Activated T-cell treated with anti-CD3 and anti-CD28 coated beads, Interleukin-2, amount 50 U/mL, for 1 hour (primary cell): Measurements from ENCODE around the gene GSK3B.

Experiments used
- DNase-seq: peaks from one replicate; pipeline ENCODE4 v3.0.0-alpha.2; 2020

Gene GSK3B

DNA sequence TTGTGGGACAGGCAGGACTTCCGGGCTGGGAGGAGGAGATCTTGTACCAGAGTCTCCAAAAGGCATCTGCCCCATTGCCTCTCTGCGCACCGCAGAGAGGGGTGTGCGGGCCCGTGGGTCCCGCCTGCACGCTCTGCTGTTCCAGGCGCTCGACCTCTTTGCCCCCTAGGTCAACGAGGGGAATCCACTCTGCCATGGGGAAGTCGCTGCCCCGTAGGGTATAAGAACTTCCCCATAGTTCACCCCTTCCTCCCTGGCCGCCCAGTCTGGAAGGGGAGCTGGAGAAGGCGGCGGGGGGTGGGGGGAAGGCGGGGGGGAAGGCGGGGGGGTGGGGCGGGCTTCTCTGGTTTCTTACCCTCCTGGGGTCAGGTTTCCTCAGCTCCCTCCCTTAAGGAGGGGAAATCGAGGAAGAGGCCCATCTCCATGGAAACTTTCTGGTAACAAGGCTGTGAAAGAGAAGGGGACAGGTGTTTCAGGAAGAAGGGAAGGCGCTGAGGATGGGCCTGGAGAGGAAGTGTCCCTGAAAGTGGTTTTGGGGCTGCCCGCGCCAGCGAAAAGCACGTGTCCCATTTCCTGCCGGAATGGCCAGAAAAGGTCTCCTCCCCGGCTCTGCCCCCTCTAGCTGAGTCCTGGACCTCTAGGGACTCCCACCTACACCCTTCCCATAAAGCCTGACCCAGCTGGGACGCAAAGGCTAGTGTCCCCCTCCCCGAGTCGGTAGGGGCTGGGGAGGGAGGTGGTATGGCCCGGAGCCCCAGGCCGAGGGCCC, 284.8 kb downstream of the GSK3B start:
- no peak for DNase-seq

DNA sequence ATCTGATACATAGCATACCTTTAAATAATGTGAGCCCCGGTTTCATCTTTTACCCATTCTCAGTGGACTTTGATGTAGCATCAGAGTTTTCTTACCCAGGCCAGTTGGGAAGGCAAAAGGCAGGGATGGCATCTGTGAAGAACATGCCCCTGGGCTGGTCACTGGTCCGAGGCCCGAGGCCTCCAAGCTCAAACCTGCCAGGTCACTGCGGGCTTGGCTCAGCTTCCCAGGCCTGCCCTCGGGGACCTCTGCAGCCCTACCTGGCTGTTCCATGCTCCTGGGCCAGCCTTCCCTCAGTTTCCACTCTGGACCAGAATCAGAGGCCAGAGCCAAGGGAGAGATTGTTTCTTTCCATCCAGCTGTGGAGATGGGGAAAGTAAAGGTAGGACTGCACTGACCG, 285.4 kb downstream of the GSK3B start:
- DNase-seq, result no peak

DNA sequence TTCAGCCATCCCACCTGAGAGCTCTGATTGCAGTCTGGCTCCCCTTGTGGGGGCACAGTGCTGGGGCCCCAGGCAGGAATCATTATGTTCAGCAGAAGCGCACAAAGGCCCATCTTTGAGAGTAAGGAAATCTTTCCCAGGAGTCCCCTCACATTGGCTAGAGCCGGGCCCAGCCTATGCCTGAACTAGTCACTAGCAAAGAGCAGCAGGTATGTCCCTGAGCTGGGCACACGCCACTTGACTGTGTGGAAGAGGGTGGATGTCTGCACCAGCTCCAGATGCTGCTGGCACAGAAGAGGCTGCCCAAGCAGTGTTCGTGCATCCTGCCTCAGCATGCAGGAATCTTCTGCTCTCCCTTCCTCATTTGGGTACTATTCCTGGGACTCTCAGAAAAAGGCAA, 286.0 kb downstream of the GSK3B start:
- no peak for DNase-seq

DNA sequence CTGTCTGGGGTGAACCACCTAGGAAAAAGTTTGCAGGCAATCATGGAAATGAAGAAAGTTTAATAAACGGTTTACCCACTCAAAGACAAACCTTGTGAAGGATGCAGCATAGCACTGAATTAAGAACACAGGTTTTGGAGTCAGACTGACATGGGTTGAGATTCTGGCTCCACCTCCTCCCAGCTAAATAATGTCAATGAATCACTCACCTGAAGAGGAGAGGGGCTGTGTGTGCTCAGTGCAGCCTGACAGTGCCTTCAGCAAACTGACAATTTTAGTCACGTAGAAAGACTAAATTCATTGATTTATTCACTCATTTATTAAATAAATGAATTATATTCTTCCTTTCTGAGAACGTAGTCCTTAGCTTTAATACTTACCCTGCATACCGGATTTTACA, 293.4 kb downstream of the GSK3B start:
- no peak for DNase-seq

DNA sequence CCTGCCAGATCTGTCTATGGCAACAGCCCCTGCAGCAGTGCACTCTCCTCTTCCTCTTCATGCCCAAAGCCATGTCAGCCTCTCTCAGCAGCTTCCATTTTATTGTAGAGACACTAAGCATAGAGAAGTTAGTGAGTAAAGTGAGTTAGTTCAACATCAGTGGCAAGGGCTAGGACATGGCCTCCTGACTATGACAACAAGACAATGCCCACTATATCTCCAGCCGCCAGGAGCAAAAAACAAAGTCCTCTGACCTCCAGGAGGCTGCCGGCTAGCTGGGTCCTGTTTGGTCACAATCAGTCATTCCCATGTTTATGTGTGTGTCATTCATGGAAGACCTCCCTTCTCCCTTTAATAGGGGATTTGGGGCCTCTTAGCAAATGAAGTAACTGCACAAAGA, 297.5 kb downstream of the GSK3B start:
- DNase-seq, result no peak

DNA sequence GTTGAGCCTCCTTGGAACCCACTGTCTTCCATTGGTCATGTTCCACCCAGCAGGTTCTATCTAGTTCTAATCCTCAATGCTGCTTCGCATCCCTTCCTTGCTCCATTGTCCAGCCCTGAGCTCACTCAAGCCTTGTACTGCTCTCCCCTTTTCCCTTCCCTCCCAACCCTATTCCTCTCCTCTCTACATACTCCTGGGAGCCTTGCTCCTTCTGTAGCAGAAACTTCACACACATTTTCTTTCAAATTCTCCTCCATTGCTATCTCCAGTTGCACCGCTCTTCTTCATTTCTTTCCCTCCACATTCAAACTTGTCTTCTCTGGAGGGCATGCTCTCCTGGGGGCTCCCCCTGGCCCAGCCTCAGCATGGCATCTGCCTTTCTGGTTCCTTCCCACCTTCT, 297.9 kb downstream of the GSK3B start:
- no peak for DNase-seq

DNA sequence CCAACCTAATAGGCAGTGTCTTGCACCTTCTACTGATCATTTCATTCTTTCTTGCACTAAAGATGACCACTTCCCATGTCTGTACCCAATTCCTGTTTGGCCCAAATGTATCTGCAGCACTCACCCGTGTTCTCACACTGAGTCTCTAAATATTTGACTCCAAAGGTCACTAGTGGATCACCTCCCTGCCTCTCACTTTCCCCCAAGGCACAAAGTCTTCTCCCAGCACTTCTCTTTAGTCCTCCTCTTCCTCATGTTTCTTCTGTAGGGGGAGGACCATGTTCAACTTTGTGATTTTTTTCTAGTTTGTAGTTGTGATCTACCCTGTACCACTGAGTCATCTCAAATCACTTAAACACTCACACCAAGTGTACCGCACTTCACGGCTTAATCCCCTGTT, 298.4 kb downstream of the GSK3B start:
- DNase-seq, result no peak

DNA sequence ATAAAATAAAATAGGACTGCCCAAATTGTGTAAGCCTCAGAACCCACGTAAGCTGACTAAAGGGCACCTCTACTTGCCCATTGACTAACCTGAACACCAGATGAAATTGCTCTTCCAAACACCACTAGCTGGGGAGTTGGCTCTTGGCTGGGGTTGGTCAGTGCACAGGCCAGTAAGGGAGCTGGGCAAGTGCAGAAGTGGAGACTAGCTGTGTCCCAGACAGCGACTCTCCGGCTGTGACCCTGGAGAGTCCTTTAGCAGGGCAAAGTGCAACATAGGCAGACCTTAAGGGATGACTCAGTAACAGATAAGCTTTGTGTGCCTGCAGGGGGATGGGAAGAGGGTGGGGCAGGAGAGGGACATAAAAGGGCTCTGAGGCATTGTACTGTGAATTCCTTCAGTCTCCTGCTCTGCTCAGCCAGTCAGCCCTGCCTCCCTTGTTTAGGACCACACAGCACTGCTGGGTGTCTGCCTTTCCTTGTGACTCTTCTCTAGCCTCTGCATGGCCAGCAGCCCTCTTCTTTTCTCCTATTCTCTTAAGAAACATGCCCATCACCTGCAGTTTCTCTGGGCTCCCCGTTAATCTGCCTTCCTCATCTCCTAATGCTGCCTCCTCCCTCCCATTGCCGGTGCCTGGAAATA, 299.2 kb downstream of the GSK3B start:
- no peak for DNase-seq

DNA sequence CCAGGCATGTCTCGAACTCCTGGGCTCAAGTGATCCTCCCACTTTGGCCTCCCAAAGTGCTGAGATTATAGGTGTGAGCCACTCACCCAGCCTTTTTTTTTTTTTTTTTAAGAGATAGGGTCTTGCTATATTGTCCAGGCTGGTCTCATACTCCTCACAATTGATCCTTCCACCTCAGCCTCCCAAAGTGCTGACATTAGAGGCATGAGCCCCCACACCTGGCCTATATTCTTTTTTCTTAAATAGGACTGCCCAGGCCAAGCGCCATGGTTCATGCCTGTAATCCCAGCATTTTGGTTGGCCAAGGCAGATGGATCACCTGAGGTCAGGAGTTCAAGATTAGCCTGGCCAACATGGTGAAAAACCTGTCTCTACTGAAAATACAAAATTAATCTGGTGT, 299.8 kb downstream of the GSK3B start:
- no peak for DNase-seq

DNA sequence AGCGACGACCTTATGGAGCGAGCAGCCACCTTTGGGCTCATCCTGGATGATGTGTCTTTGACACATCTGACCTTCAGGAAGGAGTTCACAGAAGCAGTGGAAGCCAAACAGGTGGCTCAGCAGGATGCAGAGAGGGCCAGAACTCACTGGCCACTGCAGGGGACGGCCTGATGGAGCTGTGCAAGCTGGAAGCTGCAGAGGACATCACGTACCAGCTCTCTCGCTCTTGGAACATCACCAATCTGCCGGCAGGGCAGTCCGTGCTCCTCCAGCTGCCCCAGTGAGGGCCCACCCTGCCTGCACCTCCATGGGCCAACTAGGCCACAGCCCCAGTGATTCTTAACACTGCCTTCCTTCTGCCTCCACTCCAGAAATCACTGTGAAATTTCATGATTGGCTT, 302.0 kb downstream of the GSK3B start:
- no peak for DNase-seq

DNA sequence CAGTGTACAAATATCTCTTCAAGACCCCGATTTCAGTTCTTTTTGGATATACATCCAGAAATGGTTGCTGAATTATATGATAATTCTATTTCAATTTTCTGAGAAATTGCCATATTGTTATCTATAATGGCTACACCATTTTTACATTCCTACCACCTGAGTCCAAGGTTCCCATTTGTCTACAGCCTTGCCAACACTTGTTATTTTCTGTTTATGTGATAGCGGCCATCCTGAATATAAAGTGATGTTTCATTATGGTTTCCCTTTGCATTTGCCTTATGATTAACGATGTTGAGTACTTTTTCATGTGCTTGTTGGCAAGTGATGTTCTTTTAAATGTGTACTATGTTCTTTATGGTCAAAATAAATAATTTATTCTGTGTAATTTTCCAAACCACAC, 303.9 kb downstream of the GSK3B start:
- DNase-seq, result no peak

DNA sequence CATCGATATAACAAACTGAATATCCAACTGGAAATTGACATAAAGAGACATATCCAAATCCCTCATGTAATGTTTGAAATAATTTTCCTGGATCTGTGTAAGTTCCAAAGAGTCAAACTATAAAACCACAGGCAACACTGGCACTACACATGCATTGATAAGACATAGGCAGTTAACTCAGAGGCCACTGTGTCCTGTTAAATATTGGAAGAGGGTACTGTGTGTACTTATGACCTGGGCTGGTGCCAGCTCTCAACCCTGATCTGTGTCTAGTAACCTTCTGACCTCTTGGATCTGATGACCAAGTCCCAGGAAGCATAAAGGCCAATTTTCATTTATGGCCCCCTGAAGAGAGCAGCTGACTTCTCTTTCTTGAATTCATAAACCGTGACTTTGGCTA, 307.8 kb downstream of the GSK3B start:
- DNase-seq, result no peak

DNA sequence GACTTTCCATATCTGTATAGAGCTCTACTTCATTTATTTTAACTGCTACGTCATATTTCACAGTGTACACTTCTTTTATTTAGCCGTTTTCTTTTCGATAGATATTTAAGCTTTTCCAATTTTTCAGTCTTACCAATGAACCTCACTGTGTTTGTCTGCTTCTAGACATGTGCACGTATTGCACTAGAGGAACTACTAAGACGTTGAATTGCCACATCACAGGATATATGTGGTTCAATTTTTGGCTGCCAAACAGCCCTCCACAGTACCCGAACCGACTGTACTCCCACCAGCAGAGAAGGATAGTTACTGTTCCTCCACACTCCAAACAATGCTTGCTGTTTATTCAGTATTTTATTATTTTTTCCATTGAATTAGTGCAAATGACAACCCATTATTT, 310.4 kb downstream of the GSK3B start:
- DNase-seq, result no peak

DNA sequence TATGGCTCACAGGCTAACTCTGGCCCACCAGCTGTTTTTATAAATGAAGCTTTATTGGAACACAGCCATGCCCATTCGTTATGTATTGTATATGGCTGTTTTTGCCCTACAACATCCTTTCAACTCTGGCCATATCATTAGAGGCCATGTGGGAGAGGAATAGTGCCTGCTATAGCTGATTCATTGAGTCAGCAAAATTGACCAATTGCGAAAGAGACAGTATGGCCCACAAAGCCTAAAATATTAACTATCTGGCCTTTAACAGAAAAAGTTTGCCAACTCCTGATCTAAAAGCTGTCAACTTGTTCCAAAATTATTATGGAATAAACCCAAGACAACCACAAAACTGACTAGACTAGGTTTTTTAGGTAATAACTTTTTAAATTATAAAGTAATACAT, 311.0 kb downstream of the GSK3B start:
- no peak for DNase-seq

DNA sequence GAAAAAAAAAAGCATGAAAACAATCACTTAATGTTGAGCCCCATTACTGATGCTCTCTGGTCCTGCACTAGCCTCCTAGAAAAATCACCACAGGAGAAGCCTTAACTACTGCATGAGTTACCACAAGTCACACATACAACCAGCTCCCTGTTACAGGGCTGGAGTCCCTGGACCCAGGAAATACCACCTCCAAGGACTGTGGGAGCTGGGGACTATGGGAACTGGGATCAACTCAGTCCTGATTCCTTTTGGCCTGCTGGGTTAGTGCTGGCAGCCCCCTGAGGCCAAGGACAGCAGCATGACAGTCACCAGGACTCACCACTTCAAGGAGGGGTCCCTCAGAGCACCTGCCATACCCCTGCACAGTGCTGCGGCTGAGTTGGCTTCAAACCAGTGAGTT, 311.8 kb downstream of the GSK3B start:
- no peak for DNase-seq

DNA sequence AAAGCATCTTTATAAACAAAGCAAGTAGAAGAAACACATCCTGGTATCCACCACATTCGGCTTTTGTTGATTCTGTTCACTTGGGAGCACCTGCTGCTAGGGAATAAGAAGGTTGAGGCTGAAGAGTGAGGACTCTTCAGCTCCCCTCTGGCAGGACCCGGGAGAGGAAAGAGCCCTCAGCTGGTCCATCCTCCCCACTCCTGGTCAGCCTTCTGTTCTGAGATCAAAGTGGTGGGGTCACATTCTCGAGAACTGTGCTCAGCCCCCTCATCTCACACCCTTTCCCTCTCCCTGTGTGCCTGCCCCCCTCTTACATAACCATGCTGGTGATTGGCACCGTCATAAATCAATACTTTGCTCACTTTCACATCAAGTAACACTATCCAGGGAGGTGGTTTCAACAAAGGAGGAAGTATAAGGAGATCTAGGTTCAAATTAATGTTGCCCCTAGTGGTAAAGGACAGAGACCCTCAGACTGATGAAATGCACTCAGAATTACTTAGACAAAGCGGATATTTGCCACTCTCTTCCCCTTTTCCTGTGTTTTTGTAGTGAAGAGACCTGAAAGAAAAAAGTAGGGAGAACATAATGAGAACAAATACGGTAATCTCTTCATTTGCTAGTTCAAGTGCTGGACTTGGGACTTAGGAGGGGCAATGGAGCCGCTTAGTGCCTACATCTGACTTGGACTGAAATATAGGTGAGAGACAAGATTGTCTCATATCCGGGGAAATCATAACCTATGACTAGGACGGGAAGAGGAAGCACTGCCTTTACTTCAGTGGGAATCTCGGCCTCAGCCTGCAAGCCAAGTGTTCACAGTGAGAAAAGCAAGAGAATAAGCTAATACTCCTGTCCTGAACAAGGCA, 312.7 kb downstream of the GSK3B start, which contains the start of gene NR1I2:
Gene NR1I2, plus strand, starts transcription at position 772 of the 869 bp plus-strand sequence.
- DNase-seq, result no peak

DNA sequence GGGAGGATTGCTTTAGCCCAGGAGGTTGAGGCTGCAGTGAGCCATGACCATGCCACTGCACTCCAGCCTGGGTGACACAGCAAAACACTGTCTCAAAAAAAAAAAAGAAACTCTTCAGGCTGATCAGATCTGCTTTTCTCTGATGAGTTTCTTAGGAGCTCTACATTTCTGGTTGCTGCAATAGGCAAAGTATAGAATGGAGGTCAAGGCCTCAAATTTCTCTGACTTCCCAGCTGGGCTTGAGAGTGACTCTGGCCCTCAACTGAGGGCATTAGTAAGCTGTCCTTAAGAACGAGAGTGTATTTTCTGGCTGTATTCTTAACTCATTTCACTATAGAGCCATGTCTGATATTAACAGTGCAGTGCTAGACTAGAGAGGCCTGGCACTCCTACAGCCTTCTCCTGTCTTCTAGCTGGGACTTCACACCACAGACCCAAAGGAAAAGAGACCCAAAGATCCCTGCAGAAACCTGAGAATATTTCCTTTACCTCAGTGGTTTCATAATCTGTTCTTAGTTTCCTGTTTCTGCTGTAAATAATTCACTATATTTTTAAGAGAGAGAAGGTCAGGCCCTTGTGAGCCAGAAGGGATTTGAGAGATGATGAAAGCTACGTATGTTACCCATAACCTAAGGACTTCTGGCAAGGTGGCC, 314.4 kb downstream of the GSK3B start:
- DNase-seq, result no peak

DNA sequence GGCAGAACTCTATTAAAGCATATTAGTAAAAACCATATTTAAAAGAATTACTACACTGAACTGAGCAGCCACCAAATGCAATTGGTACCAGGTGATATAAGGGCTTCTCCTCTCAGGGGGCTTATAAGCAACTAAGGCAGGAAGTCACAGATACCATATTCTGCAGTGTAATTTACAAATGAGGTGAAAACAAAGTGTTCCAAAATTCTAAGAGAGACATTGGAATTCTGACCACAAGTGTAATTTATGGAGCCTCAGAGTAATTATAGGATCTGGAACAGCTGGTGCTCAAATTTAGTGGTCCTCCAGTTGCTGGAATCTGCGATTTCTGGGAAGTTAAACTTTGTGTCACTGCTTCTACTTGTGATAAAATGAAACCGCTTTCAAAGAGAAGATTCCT, 315.4 kb downstream of the GSK3B start:
- DNase-seq, result no peak

DNA sequence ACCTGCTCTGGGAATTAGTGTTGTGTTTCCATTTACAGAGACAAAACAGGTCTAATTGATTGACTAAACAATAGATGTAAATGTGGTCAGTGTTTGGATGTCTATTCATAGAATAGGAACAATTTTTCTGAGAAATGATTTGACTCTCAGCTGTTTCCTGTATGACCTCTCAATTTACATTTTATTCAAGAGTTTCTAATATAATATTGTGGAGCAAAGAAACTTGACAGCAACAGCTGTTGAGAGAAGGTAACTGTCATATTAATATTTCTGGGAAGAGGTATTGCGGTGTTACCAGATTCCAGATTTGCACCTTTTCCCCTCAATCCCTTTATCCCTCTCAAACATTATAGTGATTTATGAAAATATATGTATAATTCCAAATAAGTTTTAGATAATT, 316.1 kb downstream of the GSK3B start:
- DNase-seq, result no peak

DNA sequence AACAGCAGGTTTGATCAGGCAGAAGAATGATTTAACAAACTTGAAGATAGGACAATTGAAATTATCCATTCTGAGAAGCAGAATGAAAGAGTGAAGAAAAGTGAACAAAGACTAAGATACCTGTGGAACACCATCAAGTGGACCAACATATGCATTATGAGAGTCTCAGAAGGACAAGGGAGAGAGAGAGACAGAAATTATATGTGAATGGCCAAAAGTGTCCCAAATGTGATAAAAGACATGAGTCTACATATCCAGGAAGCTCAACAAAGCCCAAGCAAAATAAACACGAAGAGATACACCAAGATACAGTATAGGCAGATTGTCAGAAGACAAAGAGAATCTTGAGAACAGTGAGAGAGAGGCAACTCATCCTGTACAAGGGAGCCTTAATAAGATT, 317.9 kb downstream of the GSK3B start:
- no peak for DNase-seq

DNA sequence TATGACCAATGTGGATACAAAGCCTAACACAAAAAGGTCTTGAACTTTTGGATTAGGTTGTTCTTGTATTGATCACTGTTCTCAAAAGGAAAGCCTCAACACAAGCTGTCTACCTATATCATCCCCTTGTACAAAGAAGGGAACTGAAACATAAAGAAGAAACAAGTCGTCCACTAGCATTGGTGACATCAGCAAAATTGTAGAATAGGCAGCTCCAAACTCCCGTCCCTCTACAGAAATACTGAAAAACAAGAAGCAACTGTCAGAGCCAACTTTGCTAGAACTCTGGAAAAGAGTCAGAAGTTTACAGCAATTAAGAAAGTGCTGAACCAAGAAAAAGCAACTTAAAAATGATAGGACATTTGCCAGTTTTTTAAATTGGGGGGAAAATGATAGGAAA, 319.8 kb downstream of the GSK3B start:
- DNase-seq, result no peak
